ENCODE results near the gene PKMYT1.
A peak's percentile ranks its signal among the peaks of the same experiment; 100 is the strongest.

DNA sequence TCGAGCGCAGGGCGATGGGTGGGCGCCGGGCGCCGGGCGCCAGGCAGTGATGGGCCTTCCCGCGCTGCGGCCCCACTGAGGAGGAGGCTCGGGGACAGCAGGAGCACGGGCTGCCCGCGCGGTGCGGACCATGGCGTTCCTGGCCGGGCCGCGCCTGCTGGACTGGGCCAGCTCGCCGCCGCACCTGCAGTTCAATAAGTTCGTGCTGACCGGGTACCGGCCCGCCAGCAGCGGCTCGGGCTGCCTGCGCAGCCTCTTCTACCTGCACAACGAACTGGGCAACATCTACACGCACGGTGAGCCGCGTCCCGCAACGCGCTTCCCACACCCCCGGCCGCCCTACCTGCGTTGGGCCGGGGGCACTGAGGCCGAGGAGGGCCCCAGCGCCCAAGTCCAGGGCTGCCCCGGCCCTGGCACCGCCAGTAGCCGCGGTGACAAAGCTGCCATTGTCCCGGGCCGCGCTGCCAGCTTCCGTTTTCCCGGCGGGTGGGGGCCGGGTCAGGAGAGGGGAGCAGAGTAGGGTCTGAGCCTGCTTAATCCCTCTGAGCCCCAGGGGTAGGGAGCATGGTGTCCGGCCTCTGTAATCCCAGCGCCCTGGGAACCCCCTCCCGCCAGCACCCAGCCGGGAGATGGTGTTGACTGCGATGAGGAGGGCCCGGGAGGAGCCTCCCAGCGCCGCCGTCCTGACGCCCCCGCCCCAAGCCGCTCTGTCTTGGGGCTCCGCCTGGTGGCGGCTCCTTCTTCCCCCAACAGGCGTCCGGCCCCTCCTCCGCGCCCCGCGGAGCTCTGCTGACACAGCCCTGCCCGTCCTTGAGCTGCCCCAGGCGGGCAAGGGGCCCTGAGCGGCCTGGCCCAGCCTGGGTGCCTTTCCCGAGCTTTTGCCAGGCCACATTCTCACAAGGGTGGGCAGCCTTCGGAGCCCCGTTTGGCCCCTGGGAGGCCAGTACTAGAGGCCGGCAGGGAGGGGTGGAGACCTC, 10.4 kb downstream of the PKMYT1 start:
- TF ChIP-seq, protein P1, sequence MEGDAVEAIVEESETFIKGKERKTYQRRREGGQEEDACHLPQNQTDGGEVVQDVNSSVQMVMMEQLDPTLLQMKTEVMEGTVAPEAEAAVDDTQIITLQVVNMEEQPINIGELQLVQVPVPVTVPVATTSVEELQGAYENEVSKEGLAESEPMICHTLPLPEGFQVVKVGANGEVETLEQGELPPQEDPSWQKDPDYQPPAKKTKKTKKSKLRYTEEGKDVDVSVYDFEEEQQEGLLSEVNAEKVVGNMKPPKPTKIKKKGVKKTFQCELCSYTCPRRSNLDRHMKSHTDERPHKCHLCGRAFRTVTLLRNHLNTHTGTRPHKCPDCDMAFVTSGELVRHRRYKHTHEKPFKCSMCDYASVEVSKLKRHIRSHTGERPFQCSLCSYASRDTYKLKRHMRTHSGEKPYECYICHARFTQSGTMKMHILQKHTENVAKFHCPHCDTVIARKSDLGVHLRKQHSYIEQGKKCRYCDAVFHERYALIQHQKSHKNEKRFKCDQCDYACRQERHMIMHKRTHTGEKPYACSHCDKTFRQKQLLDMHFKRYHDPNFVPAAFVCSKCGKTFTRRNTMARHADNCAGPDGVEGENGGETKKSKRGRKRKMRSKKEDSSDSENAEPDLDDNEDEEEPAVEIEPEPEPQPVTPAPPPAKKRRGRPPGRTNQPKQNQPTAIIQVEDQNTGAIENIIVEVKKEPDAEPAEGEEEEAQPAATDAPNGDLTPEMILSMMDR (IDR thresholded peaks at IDR 0.05) = peak; percentile 55
- TF ChIP-seq TAF1 (IDR thresholded peaks at IDR 0.05; ENCODE audit: borderline replicate concordance, low read depth, low read length) (no peak; the same call in 1 of the 2 replicates), EZH2phosphoT487 (IDR thresholded peaks at IDR 0.05; ENCODE audit: borderline replicate concordance, low read depth) (no peak), SIN3A (IDR thresholded peaks at IDR 0.05; ENCODE audit: borderline replicate concordance, low read depth, low read length) (no peak), MEF2A (IDR thresholded peaks at IDR 0.05; ENCODE audit: borderline replicate concordance, low read depth) (no peak), EP300 (IDR thresholded peaks at IDR 0.05; ENCODE audit: borderline replicate concordance in 1 of 2, low read depth in 1 of 2, low read length in 1 of 2) (no peak)
- TF ChIP-seq, protein P2, sequence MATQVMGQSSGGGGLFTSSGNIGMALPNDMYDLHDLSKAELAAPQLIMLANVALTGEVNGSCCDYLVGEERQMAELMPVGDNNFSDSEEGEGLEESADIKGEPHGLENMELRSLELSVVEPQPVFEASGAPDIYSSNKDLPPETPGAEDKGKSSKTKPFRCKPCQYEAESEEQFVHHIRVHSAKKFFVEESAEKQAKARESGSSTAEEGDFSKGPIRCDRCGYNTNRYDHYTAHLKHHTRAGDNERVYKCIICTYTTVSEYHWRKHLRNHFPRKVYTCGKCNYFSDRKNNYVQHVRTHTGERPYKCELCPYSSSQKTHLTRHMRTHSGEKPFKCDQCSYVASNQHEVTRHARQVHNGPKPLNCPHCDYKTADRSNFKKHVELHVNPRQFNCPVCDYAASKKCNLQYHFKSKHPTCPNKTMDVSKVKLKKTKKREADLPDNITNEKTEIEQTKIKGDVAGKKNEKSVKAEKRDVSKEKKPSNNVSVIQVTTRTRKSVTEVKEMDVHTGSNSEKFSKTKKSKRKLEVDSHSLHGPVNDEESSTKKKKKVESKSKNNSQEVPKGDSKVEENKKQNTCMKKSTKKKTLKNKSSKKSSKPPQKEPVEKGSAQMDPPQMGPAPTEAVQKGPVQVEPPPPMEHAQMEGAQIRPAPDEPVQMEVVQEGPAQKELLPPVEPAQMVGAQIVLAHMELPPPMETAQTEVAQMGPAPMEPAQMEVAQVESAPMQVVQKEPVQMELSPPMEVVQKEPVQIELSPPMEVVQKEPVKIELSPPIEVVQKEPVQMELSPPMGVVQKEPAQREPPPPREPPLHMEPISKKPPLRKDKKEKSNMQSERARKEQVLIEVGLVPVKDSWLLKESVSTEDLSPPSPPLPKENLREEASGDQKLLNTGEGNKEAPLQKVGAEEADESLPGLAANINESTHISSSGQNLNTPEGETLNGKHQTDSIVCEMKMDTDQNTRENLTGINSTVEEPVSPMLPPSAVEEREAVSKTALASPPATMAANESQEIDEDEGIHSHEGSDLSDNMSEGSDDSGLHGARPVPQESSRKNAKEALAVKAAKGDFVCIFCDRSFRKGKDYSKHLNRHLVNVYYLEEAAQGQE (IDR thresholded peaks at IDR 0.05; ENCODE audit: low read depth, low read length) = no peak
- TF ChIP-seq, protein P3, sequence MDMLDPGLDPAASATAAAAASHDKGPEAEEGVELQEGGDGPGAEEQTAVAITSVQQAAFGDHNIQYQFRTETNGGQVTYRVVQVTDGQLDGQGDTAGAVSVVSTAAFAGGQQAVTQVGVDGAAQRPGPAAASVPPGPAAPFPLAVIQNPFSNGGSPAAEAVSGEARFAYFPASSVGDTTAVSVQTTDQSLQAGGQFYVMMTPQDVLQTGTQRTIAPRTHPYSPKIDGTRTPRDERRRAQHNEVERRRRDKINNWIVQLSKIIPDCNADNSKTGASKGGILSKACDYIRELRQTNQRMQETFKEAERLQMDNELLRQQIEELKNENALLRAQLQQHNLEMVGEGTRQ (IDR thresholded peaks at IDR 0.05; ENCODE audit: borderline replicate concordance, low read depth, low read length) = no peak
- TF ChIP-seq, protein P4, sequence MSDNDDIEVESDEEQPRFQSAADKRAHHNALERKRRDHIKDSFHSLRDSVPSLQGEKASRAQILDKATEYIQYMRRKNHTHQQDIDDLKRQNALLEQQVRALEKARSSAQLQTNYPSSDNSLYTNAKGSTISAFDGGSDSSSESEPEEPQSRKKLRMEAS (IDR thresholded peaks at IDR 0.05; ENCODE audit: low read depth) = no peak

Measured in SK-N-SH (cell line).